HEK293 (cell line): ENCODE measurements around the gene MED14.

Experiments
- CTCF ChIA-PET: fragments of 350-600 bp; formaldehyde crosslinking; extraction: SDS; loops from one replicate; lab custom pipeline; 2021; ENCODE audit warnings: antibody characterized with exemption; lab: Yijun Ruan, JAX
- POLR2A ChIA-PET: fragments of 300-600 bp; formaldehyde crosslinking; extraction: SDS; loops from one replicate; lab custom pipeline; 2020; ENCODE audit warnings: antibody characterized with exemption, inconsistent platforms; lab: Yijun Ruan, JAX
- H3K27ac ChIP-seq: fragments of 200-500 bp; sonication (Bioruptor generic); 2 replicates; pipeline ENCODE4 v1.5.1; 2014; ENCODE audit warnings: low read depth, low read length, control low read depth, inconsistent platforms; ENCODE audit errors: extremely low read depth
- H3K36me3 ChIP-seq, 2 experiments: fragments of 200-500 bp in 1 of 2; sonication (Bioruptor generic) in 1 of 2; 1 replicate in 1 of 2; 2 replicates in 1 of 2; pipeline ENCODE4 v1.5.1; 2014 to 2017; ENCODE audit warnings: inconsistent platforms in 2 of 2, low read length in 2 of 2; ENCODE audit not compliant: control insufficient read depth in 2 of 2, insufficient read depth in 1 of 2
- H3K4me1 ChIP-seq: fragments of 200-500 bp; sonication (Bioruptor generic); 2 replicates; pipeline ENCODE4 v1.5.1; 2014; ENCODE audit warnings: mild to moderate bottlenecking, low read length, inconsistent platforms; ENCODE audit not compliant: control insufficient read depth, insufficient read depth
- H3K4me3 ChIP-seq: 2 replicates; pipeline ENCODE4 v1.5.1; 2011; ENCODE audit warnings: low read depth, mild to moderate bottlenecking, control low read depth, low read length, moderate library complexity
- H3K9me3 ChIP-seq: fragments of 200-500 bp; sonication (Bioruptor generic); 2 replicates; pipeline ENCODE4 v1.5.1; 2014; ENCODE audit warnings: low read depth, low read length, inconsistent platforms; ENCODE audit not compliant: control insufficient read depth, insufficient read depth
- HOXC10 ChIP-seq: sonication (generic); formaldehyde crosslinking; IDR thresholded peaks from 2 replicates; pipeline ENCODE4 v1.8.1; 2023; ENCODE audit warnings: mild to moderate bottlenecking, missing genetic modification reagents
- OSR2 ChIP-seq: fragments of 450-650 bp; formaldehyde crosslinking; IDR thresholded peaks from 2 replicates; pipeline ENCODE4 v1.5.1; 2016; ENCODE audit warnings: missing biosample characterization, missing genetic modification characterization
- REPIN1 ChIP-seq: fragments of 450-650 bp; formaldehyde crosslinking; IDR thresholded peaks from 2 replicates; pipeline ENCODE4 v1.5.1; 2017; ENCODE audit warnings: missing biosample characterization, missing genetic modification characterization, low read depth
- SCRT1 ChIP-seq: fragments of 450-650 bp; formaldehyde crosslinking; IDR thresholded peaks from 2 replicates; pipeline ENCODE4 v1.5.1; 2016; ENCODE audit warnings: missing biosample characterization, missing genetic modification characterization, borderline replicate concordance
- SCRT2 ChIP-seq: fragments of 450-650 bp; formaldehyde crosslinking; IDR thresholded peaks from 2 replicates; pipeline ENCODE4 v1.5.1; 2016; ENCODE audit warnings: missing biosample characterization, missing genetic modification characterization
- ZBTB17 ChIP-seq: fragments of 450-650 bp; formaldehyde crosslinking; IDR thresholded peaks from 2 replicates; pipeline ENCODE4 v1.5.1; 2016; ENCODE audit warnings: missing biosample characterization, missing genetic modification characterization
- ZFHX2 ChIP-seq: fragments of 450-650 bp; formaldehyde crosslinking; conservative IDR thresholded peaks from 2 replicates; pipeline ENCODE4 v1.5.1; 2016; ENCODE audit warnings: missing biosample characterization, missing genetic modification characterization
- ZNF112 ChIP-seq: fragments of 450-650 bp; formaldehyde crosslinking; IDR thresholded peaks from 2 replicates; pipeline ENCODE4 v1.5.0; 2017; ENCODE audit warnings: missing biosample characterization, missing genetic modification characterization
- ZNF2 ChIP-seq: fragments of 450-650 bp; formaldehyde crosslinking; IDR thresholded peaks from 2 replicates; pipeline ENCODE4 v1.5.1; 2016; ENCODE audit warnings: missing biosample characterization, missing genetic modification characterization
- ZNF211 ChIP-seq: fragments of 450-650 bp; formaldehyde crosslinking; IDR thresholded peaks from 2 replicates; pipeline ENCODE4 v1.5.1; 2016; ENCODE audit warnings: low read depth, missing biosample characterization, missing genetic modification characterization
- ZNF521 ChIP-seq: fragments of 450-650 bp; formaldehyde crosslinking; IDR thresholded peaks from 2 replicates; pipeline ENCODE4 v1.5.1; 2017; ENCODE audit warnings: missing biosample characterization, mild to moderate bottlenecking, missing genetic modification characterization
- ZNF530 ChIP-seq: fragments of 450-650 bp; formaldehyde crosslinking; IDR thresholded peaks from 2 replicates; pipeline ENCODE4 v1.5.1; 2016; ENCODE audit warnings: low read depth, missing biosample characterization, missing genetic modification characterization
- ZNF548 ChIP-seq: fragments of 450-650 bp; formaldehyde crosslinking; IDR thresholded peaks from 2 replicates; pipeline ENCODE4 v1.5.1; 2016; ENCODE audit warnings: missing biosample characterization, missing genetic modification characterization
- ZNF596 ChIP-seq: fragments of 450-650 bp; IDR thresholded peaks from 2 replicates; pipeline ENCODE4 v1.5.0; 2018; ENCODE audit warnings: missing biosample characterization, mild to moderate bottlenecking, missing genetic modification characterization, moderate library complexity
- ZNF624 ChIP-seq: fragments of 450-650 bp; formaldehyde crosslinking; IDR thresholded peaks from 2 replicates; pipeline ENCODE4 v1.5.1; 2017; ENCODE audit warnings: missing biosample characterization, missing genetic modification characterization
- ZNF654 ChIP-seq: fragments of 450-650 bp; formaldehyde crosslinking; IDR thresholded peaks from 2 replicates; pipeline ENCODE4 v1.5.1; 2016; ENCODE audit warnings: low read depth, missing biosample characterization, missing genetic modification characterization
- ZNF768 ChIP-seq: fragments of 450-650 bp; formaldehyde crosslinking; IDR thresholded peaks from 2 replicates; pipeline ENCODE4 v1.5.1; 2018; ENCODE audit warnings: missing biosample characterization, mild to moderate bottlenecking, missing genetic modification characterization
- ZNF785 ChIP-seq: fragments of 450-650 bp; formaldehyde crosslinking; IDR thresholded peaks from 2 replicates; pipeline ENCODE4 v1.5.1; 2016; ENCODE audit warnings: missing biosample characterization, missing genetic modification characterization
- ZNF843 ChIP-seq: fragments of 450-650 bp; formaldehyde crosslinking; IDR thresholded peaks from 2 replicates; pipeline ENCODE4 v1.5.1; 2016; ENCODE audit warnings: missing biosample characterization, missing genetic modification characterization
- TF ChIP-seq, protein P1 (sequence below): fragments of 450-650 bp; formaldehyde crosslinking; IDR thresholded peaks from 2 replicates; pipeline ENCODE4 v1.5.1; 2016; ENCODE audit warnings: missing biosample characterization, missing genetic modification characterization, low read depth
- TF ChIP-seq, protein P2 (sequence below): IDR thresholded peaks from 2 replicates; pipeline ENCODE4 v1.6.1; 2011; ENCODE audit warnings: mild to moderate bottlenecking, low read depth, low read length, borderline replicate concordance
- TF ChIP-seq, protein P3 (sequence below): fragments of 450-650 bp; formaldehyde crosslinking; IDR thresholded peaks from 2 replicates; pipeline ENCODE4 v1.5.1; 2017; ENCODE audit warnings: missing biosample characterization, missing genetic modification characterization
- TF ChIP-seq, protein P4 (sequence below): fragments of 450-650 bp; formaldehyde crosslinking; IDR thresholded peaks from 2 replicates; pipeline ENCODE4 v1.5.1; 2016; ENCODE audit warnings: missing biosample characterization, missing genetic modification characterization

The MED14 gene

DNA sequence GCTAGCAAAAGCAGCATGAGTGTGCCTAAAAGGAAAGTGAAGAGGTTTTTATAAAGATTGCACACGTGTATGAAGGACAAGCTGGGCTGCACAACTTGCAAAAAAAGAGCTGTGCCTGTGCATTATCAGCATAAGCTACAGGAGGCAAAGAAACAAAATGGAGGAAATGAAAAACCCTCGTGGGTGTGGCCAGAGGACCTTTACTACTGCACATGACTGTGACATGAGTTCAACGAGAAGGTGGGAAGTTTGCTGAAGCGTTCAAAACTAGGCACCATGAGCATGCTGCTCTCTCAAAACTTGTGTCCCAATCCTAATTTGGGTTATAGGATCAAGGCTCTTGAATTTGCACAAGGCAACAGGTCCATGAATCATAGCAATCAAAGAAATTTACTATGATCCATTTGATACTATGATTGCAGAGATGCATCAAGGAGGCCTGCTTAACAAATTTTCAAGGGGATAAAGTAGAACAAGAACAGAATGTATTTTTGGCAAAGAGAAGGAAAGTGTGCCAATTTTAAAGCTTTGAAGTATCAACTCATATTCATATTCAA lies 49.9 kb downstream of the MED14 start:
- H3K4me1 ChIP-seq = 0 out of 2 replicates have a peak, but pooled peaks cover 3% of the 10 kb centered on the region
- CTCF ChIA-PET = interaction anchor here (0.6 to 1.8 kb wide), 6 partner anchors 9 to 430 kb away, joined by 3 to 6 read pairs (median 4); no protein-coding TSS in a partner anchor
- POLR2A ChIA-PET = interaction anchor here (1.3 kb wide), 1 partner anchor 49 kb away, joined by 3 read pairs; the partner anchor contains the start of gene MED14
- H3K9me3 ChIP-seq = no peaks in the 10 kb centered on the region
- peaks cover 56 to 67% of the 10 kb centered on the region in 2 experiments for H3K36me3 ChIP-seq
- H3K4me3 ChIP-seq = no peak overlapping the region
- TF ChIP-seq ZFHX2 (tag by site-specific recombination) (no peak), ZNF654 (tag by site-specific recombination) (no peak), HOXC10 (CRISPR knock-in tag) (no peak), ZBTB17 (tag by site-specific recombination) (no peak), ZNF211 (tag by site-specific recombination) (no peak), SCRT2 (tag by site-specific recombination) (peak; percentile 58), ZNF548 (tag by site-specific recombination) (no peak)
- TF ChIP-seq, protein P1, sequence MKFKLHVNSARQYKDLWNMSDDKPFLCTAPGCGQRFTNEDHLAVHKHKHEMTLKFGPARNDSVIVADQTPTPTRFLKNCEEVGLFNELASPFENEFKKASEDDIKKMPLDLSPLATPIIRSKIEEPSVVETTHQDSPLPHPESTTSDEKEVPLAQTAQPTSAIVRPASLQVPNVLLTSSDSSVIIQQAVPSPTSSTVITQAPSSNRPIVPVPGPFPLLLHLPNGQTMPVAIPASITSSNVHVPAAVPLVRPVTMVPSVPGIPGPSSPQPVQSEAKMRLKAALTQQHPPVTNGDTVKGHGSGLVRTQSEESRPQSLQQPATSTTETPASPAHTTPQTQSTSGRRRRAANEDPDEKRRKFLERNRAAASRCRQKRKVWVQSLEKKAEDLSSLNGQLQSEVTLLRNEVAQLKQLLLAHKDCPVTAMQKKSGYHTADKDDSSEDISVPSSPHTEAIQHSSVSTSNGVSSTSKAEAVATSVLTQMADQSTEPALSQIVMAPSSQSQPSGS (tag by site-specific recombination) = no peak
- no peak overlapping the region for H3K27ac ChIP-seq

DNA sequence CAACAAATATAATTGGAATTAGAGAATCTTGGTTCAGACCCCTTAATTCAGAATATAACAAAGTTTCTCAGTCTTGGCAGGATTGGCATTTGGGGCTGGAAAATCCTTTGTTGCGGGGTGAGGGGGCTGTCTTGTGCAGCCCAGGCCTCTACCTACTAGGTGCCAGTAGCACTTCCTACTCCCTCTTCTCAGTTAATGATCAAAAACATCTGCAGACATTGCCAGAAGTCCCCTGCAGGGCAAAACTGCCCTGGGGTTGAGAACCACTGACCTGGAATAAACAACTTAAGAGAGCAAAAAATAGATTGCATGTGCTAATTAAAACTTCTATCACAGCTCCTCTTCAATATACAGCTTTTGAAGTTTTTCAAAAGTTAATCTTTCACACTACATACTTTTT lies 51.2 kb downstream of the MED14 start:
- peaks cover 54 to 70% of the 10 kb centered on the region in 2 experiments for H3K36me3 ChIP-seq
- H3K4me1 ChIP-seq = 0 out of 2 replicates have a peak, but pooled peaks cover 3% of the 10 kb centered on the region
- H3K27ac ChIP-seq = no peak overlapping the region
- no peaks in the 10 kb centered on the region for H3K9me3 ChIP-seq
- no peak overlapping the region for H3K4me3 ChIP-seq
- ChIA-PET CTCF (interaction anchor here (0.6 to 1.1 kb wide), 5 partner anchors 10 to 110 kb away, joined by 3 to 7 read pairs (median 3); no protein-coding TSS in a partner anchor), POLR2A (no interaction called here)
- no peak for TF ChIP-seq SCRT1 (tag by site-specific recombination)
- TF ChIP-seq OSR2 (tag by site-specific recombination) = 0 out of 2 replicates have a peak, but pooled peaks have one; percentile 34

DNA sequence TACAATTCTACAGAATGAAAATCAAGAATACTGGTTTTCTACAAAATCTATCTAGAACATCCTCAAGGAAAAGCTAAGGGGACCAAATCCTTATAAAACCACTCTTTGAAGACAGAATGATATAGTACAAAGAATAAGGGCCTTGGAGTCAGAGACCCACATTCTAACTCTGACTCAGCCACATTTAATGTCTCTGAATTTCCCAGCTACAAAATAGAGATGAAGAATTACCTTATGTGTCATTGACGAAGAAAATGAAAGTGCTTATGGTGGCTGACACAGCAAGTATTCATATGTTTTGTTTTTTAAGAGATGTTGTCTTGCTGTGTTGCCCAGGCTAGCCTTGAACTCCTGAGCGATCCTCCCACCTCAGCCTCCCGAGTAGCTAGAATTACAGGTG lies 52.1 kb downstream of the MED14 start:
- CTCF ChIA-PET = interaction anchor here (0.5 to 1.1 kb wide), 4 partner anchors 9 to 447 kb away, joined by 3 to 6 read pairs (median 4); no protein-coding TSS in a partner anchor
- no peak for TF ChIP-seq ZNF2 (tag by site-specific recombination)
- no peak for TF ChIP-seq ZNF843 (tag by site-specific recombination)
- TF ChIP-seq, protein P2, sequence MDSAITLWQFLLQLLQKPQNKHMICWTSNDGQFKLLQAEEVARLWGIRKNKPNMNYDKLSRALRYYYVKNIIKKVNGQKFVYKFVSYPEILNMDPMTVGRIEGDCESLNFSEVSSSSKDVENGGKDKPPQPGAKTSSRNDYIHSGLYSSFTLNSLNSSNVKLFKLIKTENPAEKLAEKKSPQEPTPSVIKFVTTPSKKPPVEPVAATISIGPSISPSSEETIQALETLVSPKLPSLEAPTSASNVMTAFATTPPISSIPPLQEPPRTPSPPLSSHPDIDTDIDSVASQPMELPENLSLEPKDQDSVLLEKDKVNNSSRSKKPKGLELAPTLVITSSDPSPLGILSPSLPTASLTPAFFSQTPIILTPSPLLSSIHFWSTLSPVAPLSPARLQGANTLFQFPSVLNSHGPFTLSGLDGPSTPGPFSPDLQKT = no peak
- no peak for TF ChIP-seq ZNF768 (tag by site-specific recombination)
- no peak for TF ChIP-seq REPIN1
- TF ChIP-seq ZNF596 (tag by site-specific recombination) = no peak
- no peak for TF ChIP-seq ZNF785
- TF ChIP-seq, protein P3, sequence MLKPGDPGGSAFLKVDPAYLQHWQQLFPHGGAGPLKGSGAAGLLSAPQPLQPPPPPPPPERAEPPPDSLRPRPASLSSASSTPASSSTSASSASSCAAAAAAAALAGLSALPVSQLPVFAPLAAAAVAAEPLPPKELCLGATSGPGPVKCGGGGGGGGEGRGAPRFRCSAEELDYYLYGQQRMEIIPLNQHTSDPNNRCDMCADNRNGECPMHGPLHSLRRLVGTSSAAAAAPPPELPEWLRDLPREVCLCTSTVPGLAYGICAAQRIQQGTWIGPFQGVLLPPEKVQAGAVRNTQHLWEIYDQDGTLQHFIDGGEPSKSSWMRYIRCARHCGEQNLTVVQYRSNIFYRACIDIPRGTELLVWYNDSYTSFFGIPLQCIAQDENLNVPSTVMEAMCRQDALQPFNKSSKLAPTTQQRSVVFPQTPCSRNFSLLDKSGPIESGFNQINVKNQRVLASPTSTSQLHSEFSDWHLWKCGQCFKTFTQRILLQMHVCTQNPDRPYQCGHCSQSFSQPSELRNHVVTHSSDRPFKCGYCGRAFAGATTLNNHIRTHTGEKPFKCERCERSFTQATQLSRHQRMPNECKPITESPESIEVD (tag by site-specific recombination) = no peak
- TF ChIP-seq, protein P4, sequence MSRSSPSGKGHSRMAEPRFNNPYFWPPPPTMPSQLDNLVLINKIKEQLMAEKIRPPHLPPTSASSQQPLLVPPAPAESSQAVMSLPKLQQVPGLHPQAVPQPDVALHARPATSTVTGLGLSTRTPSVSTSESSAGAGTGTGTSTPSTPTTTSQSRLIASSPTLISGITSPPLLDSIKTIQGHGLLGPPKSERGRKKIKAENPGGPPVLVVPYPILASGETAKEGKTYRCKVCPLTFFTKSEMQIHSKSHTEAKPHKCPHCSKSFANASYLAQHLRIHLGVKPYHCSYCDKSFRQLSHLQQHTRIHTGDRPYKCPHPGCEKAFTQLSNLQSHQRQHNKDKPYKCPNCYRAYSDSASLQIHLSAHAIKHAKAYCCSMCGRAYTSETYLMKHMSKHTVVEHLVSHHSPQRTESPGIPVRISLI (tag by site-specific recombination) = no peak
- TF ChIP-seq ZNF530 (tag by site-specific recombination) = no peak
- TF ChIP-seq ZNF211 (tag by site-specific recombination) = no peak
- no peak for TF ChIP-seq SCRT2 (tag by site-specific recombination)
- no peak for TF ChIP-seq ZNF521
- no peak for TF ChIP-seq ZNF624 (tag by site-specific recombination)
- TF ChIP-seq ZNF112 (tag by site-specific recombination) = no peak
- TF ChIP-seq, all 188 proteins: peak for 0
- POLR2A ChIA-PET = no interaction called here
- H3K36me3 ChIP-seq = peaks cover 55 to 68% of the 10 kb centered on the region in 2 experiments
- H3K27ac ChIP-seq = no peak overlapping the region
- no peak overlapping the region for H3K4me3 ChIP-seq
- H3K9me3 ChIP-seq = no peaks in the 10 kb centered on the region
- 0 out of 2 replicates have a peak, but pooled peaks cover 3% of the 10 kb centered on the region for H3K4me1 ChIP-seq
